ENCODE data around the gene ELL3. TPM values are rescaled to one million over a fixed set of nuclear protein-coding genes. Genes with fewer than 3 reads are reported as not detected.

ELL3 gene
- total RNA-seq, 4 donors from 2014 or later: 2.1 to 6.3 (median 2.6) TPM

DNA sequence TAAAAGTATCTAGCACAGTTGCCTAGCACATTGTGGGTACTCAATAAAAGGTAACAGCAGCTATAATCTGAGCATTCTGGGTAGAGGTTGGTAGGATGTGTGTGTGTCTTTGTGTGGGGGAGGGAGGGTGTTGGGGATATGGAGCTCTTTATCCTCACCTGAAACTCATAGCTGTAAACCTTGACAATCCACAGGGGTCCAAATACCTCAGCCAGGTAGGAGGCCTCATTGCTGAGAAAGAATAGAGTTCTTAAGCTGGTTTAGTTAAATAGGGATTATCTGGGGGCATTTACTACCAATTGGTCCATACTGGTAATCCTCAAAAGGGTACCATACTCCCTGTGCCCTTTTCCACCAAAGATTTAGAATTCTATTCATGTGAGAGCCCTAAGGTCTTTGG, 19.2 kb upstream of the ELL3 start:
- Histone ChIP-seq H3K9me3 (no peaks in the 10 kb centered on the region), H3K27me3 (no peaks in the 10 kb centered on the region), H3K27ac (peak overlapping the region; percentile 96 to 100 (median 99)), H3K4me3 (no peak overlapping the region), H3K4me1 (peaks cover 56 to 57% of the 10 kb centered on the region in 2 donors), H3K36me3 (peaks cover 0 to 48% of the 10 kb centered on the region in 2 donors)
- intact Hi-C loops (cut with DNase I; ENCODE audit: low total_unique reads): loop anchor here (10.0 kb wide), 1 partner anchor 739 kb away; the partner anchor contains the start of gene EIF3J
- TF ChIP-seq, protein P1, sequence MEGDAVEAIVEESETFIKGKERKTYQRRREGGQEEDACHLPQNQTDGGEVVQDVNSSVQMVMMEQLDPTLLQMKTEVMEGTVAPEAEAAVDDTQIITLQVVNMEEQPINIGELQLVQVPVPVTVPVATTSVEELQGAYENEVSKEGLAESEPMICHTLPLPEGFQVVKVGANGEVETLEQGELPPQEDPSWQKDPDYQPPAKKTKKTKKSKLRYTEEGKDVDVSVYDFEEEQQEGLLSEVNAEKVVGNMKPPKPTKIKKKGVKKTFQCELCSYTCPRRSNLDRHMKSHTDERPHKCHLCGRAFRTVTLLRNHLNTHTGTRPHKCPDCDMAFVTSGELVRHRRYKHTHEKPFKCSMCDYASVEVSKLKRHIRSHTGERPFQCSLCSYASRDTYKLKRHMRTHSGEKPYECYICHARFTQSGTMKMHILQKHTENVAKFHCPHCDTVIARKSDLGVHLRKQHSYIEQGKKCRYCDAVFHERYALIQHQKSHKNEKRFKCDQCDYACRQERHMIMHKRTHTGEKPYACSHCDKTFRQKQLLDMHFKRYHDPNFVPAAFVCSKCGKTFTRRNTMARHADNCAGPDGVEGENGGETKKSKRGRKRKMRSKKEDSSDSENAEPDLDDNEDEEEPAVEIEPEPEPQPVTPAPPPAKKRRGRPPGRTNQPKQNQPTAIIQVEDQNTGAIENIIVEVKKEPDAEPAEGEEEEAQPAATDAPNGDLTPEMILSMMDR (IDR thresholded peaks at IDR 0.05 in 4 of 5, conservative IDR thresholded peaks at IDR 0.05 in 1 of 5): no peak
- TF ChIP-seq POLR2A (IDR thresholded peaks at IDR 0.05): no peak
- in situ Hi-C loops (cut with MboI; ENCODE audit: low sequenced_read_pairs in 4 of 4): loop anchor here in 1 of 4 donors (25.0 kb wide), 2 partner anchors 916 to 1841 kb away; partner anchors contain the start of genes B2M, PATL2 and SQOR
- DNase-seq (no peak), ATAC-seq (no peak)

DNA sequence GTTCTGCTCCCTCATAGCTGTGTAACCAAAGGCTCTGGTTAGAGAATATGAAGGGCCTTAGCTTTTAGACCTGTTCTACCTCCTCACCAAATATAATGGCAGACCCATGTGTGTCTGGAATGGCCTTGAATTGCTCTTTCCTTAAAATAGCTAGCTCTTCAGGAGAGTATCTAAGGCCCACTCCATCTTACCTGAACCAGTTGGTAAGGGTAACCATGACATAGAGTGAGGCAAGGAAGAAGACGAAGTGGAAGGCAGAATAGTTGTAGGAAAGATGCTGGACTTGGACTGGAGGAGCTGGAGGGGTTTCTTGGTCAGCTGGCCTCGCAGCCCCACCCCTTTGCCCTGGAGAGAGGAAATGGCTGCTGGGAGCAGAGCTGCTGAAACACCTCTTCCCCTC, 18.4 kb upstream of the ELL3 start:
- peak overlapping the region; percentile 96 to 100 (median 99) for H3K27ac ChIP-seq
- in situ Hi-C loops (cut with MboI; ENCODE audit: low sequenced_read_pairs in 4 of 4) (loop anchor here in 1 of 4 donors (25.0 kb wide), 2 partner anchors 917 to 1842 kb away; partner anchors contain the start of genes B2M, PATL2 and SQOR), intact Hi-C loops (cut with DNase I; ENCODE audit: low total_unique reads) (loop anchor here (10.0 kb wide), 1 partner anchor 740 kb away; the partner anchor contains the start of gene EIF3J)
- TF ChIP-seq, protein P1 (IDR thresholded peaks at IDR 0.05 in 4 of 5, conservative IDR thresholded peaks at IDR 0.05 in 1 of 5): no peak
- no peak for TF ChIP-seq POLR2A (IDR thresholded peaks at IDR 0.05)
- DNase-seq (no peak), ATAC-seq (no peak)
- peak overlapping the region in 1 of 4 donors; percentile 22 for H3K4me3 ChIP-seq
- peaks cover 56 to 57% of the 10 kb centered on the region in 2 donors for H3K4me1 ChIP-seq
- H3K27me3 ChIP-seq: no peaks in the 10 kb centered on the region
- H3K9me3 ChIP-seq: no peaks in the 10 kb centered on the region
- peaks cover 0 to 48% of the 10 kb centered on the region in 2 donors for H3K36me3 ChIP-seq

DNA sequence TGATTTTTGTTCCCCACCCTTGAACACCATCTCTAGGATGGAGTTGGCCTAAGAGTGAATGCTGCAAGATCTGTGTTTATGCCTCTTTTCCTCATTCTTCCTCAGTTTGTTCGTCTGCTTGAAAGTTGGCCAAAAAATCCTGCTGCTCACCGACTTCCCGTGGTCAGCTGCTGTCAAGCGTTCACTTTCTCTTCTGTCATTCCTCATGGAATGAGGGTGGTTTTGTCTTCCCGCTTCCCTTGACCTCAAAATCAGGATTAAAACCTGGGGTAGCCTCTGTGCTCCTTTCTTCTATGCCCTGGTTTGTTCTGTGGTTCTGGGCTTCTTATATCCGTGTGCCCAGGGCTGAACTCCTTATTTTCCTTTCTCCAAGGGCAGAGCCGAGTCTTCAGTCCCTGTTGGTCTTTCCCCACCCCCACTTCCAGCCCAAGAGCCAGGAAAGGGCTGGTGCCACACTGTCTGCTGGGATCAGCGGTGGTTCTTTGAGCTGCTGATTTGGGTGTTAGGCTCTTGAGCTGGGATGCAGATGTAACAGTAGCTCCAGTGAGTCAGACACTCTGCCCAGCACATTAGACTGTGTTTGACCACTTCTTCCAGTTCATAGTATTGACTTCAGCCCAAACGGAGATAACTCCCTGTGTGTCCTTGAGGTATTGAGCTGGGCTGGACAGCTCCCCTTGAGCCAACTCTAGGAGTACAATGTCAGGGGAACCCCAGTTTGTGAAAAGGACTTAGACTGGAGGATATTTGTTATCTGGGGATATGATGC, 17.7 kb upstream of the ELL3 start:
- no peaks in the 10 kb centered on the region for H3K27me3 ChIP-seq
- intact Hi-C loops (cut with DNase I; ENCODE audit: low total_unique reads): loop anchor here (5.0 to 10.0 kb wide), 2 partner anchors 740 to 933 kb away; partner anchors contain the start of gene EIF3J
- TF ChIP-seq, protein P1 (IDR thresholded peaks at IDR 0.05 in 4 of 5, conservative IDR thresholded peaks at IDR 0.05 in 1 of 5): no peak
- peak; percentile 16 to 31 for TF ChIP-seq POLR2A (IDR thresholded peaks at IDR 0.05)
- no peaks in the 10 kb centered on the region for H3K9me3 ChIP-seq
- ATAC-seq (peak; percentile 53 to 61), DNase-seq (peak in 1 of 2 donors; percentile 87)
- H3K36me3 ChIP-seq: peaks cover 0 to 42% of the 10 kb centered on the region in 2 donors
- H3K27ac ChIP-seq: peak overlapping the region; percentile 96 to 100 (median 99)
- peak overlapping the region; percentile 91 to 100 (median 94) for H3K4me3 ChIP-seq
- peaks cover 48 to 51% of the 10 kb centered on the region in 2 donors for H3K4me1 ChIP-seq
- in situ Hi-C loops (cut with MboI; ENCODE audit: low sequenced_read_pairs in 4 of 4): loop anchor here in 1 of 4 donors (25.0 kb wide), 2 partner anchors 918 to 1843 kb away; partner anchors contain the start of genes B2M, PATL2 and SQOR

DNA sequence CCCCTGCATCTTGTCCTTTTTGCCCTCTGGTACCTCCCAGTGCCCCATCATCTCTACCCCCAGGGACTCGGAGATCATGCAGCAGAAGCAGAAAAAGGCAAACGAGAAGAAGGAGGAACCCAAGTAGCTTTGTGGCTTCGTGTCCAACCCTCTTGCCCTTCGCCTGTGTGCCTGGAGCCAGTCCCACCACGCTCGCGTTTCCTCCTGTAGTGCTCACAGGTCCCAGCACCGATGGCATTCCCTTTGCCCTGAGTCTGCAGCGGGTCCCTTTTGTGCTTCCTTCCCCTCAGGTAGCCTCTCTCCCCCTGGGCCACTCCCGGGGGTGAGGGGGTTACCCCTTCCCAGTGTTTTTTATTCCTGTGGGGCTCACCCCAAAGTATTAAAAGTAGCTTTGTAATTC, 16.9 kb upstream of the ELL3 start:
- peaks cover 48 to 49% of the 10 kb centered on the region in 2 donors for H3K4me1 ChIP-seq
- TF ChIP-seq POLR2A (IDR thresholded peaks at IDR 0.05): no peak
- TF ChIP-seq, protein P1 (IDR thresholded peaks at IDR 0.05 in 4 of 5, conservative IDR thresholded peaks at IDR 0.05 in 1 of 5): no peak
- no peaks in the 10 kb centered on the region for H3K27me3 ChIP-seq
- peak overlapping the region; percentile 91 to 100 (median 94) for H3K4me3 ChIP-seq
- intact Hi-C loops (cut with DNase I; ENCODE audit: low total_unique reads): loop anchor here (5.0 to 10.0 kb wide), 2 partner anchors 741 to 934 kb away; partner anchors contain the start of gene EIF3J
- peaks cover 0 to 35% of the 10 kb centered on the region in 2 donors for H3K36me3 ChIP-seq
- in situ Hi-C loops (cut with MboI; ENCODE audit: low sequenced_read_pairs in 4 of 4): loop anchor here in 1 of 4 donors (25.0 kb wide), 2 partner anchors 919 to 1844 kb away; partner anchors contain the start of genes B2M, PATL2 and SQOR
- H3K9me3 ChIP-seq: no peaks in the 10 kb centered on the region
- ATAC-seq: no peak
- peak overlapping the region; percentile 96 to 100 (median 99) for H3K27ac ChIP-seq
- peak in 1 of 2 donors; percentile 39 for DNase-seq
